DMS153 (cell line): ENCODE measurements around the gene ANXA6.
A peak's percentile ranks its signal among the peaks of the same experiment; 100 is the strongest.

Experiments
- DNase-seq: peaks from one replicate; lab custom pipeline; 2025; lab: John Stamatoyannopoulos, UW

Gene ANXA6

DNA sequence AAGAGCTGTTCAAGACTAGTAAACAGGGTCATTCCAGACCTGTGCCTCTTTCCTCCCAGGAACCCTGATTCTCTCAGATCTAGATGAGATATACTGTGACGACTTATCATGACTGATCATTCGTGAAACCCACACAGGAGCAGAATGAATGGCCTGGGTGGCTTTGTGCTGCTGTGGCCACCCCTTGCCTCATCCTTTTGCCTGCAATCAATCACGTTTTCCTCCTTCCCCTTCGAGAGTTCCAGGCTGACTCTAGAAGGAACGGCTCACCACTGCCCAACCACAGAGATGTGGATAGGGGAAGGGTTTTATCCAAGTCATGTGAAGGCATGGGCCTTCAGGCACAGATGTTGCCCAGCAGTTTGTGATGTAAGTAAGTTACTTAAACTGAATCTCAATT is 5.8 kb downstream of the ANXA6 start:
- no peak for DNase-seq

DNA sequence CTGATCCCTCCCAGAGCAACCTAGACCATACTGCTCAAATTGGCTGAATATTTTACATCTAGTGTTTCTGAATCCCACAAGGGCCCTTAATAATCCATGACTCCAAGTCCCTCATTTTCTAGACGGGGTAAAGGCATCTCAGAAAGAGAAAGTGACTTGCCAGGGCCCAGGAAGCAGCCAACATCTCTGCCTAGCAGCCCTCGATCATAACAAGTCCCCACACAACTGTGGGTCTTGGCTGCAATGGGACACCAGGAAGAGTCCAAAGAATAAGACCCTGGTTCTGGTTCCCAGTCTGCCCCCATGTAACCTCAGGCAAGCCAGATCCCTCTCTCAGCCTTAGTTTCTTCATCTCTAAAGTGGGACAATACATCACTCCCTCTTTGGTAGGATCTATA is 6.3 kb downstream of the ANXA6 start:
- DNase-seq = no peak

DNA sequence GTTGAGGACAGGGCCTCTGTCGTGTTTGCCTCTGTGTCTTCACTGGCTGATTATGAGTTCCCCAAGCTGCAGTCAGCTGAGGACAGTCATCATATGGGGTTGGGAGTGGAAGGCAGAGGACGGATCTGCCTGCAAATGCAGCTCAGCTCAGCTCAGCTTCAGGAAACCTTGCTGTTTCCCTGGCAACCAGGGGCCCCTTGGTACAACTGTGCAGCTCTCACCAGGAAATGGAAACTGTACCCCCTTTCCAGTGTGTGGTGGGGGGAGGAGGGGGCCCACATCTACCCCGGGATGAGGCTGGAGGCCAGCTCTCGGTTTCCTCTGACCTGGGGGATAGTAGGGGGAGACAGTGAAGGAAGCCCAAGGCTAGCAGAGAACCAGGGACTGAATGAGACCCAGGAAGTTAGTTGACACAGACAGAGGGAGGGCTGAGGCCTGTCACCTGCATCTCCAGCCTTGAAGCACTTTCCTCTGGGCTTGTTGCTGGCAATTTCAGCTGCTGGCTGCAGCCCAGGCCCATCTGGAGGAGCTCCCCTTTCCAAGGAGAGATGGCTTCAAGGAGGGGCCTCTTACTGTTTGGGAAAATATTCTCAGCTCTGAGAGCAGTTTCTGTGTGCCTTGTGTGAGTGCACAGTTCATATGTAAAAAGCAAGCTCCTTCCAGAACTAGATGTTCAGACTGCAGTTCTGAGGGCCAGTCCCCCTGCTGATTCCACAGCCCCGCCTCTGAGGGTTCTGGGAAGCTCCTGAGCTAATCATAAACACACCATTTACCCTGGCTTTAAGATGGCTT is 6.9 kb downstream of the ANXA6 start:
- no peak for DNase-seq

DNA sequence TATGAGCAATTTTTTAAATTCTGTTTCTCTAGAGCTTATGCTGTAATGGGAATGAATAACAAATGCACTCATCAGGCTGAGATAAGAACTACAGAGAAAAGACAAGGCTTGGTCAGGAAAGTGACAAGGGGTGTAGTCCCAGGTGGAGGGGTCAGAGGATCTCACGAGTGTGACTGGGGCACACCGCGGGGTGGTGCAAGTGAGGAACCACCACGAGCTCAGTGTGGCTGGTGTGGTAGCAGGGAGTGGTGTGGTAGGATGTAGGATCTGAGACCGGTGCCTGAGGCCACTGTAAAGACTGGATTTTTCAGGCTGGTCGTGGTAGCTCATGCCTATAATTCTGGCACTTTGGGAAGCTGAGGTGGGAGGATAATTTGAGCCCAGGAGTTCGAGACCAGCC is 9.0 kb downstream of the ANXA6 start:
- no peak for DNase-seq

DNA sequence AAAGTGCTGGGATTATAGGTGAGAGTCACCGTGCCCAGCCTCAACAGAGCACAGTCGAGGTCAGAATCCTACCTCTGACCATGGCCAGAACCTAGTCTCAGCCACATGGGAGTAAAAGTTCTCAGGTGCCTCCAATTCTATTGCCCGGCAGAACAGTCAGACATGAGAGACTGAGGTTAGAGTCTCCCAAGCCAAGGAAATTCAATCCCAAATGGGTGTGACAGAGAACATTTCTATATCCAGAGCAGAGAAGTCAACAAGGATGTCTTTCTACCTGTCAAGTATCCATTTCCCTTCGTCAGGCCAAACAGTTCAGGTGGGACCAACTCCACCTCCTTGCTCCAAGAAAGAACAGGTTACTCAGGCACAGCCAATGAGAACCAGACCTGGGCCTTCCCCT is 10.5 kb downstream of the ANXA6 start:
- DNase-seq = no peak

DNA sequence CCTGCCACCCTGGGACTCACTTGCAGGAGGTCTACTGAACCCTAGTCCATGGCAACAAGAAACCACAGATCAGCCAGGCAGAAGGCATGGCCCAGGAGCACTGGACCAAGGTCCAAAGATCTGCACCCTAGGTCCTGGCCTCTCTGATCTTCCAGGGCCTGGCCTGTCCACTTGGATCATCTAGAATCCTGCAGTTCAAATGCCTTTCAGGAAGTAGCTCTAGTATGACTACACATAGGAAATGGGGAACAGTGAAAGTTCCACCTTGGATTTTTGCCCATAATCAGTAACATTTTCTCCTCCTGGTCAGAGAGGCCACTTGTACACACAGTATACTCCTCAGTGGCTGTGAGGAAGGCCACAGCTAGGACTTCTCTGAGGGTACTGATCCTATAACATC is 11.5 kb downstream of the ANXA6 start:
- no peak for DNase-seq

DNA sequence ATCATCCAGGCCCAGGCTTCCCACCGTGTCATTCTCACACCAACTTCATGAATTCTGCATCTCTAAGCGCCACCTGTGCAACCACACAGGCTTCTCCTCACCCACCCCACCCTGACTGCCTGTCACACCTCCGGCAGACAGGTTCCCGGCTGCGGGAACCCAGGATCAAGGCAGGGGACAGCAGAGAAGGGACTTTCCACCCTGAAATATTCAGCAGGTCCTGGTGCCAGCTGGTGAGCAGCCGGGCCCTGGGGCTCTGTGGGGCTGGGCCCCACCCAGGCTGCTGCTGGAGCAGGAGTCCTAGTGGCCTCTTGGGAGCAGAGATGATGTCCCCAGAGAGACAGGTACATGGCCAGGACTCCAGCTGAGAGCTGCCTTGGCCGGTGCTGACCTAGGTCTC is 12.7 kb downstream of the ANXA6 start:
- no peak for DNase-seq

DNA sequence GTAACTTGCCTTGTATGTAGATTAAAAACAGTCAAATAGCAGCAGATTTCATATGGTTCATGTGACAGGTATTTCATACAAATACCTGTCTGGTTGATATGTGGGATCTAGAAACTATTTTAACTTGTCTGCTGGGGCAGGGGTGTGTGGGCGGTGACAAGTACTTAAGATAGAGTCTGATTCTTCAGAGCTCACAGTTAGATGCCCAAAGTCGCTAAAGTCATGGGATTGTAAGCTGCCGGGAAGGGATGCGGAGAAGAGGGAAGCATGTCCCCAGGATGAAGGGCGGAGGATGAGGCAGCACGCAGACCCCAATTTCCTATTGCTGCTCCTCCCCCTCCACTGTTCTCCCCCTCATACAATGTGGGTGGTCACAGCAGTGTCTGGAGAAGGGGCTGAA is 13.3 kb downstream of the ANXA6 start:
- no peak for DNase-seq

DNA sequence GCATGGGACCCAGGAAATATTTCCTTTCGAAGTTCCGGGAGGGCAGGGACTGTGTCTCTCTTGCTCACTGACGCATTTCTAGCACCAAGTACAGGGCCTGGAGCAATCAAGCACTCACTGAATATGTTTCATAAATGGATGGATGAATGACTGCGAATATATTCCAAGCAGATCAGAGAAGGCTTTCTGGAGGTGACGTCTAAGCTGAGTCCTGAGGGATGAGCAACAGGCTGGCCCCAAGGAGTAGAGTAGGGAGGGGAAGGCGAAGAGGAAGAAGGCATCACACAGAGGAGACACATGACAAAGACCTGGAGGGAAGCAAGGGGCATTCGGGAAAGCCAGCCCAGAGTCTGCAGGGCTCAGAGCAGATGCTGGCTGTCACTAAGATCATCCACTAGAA is 13.9 kb downstream of the ANXA6 start:
- DNase-seq = no peak

DNA sequence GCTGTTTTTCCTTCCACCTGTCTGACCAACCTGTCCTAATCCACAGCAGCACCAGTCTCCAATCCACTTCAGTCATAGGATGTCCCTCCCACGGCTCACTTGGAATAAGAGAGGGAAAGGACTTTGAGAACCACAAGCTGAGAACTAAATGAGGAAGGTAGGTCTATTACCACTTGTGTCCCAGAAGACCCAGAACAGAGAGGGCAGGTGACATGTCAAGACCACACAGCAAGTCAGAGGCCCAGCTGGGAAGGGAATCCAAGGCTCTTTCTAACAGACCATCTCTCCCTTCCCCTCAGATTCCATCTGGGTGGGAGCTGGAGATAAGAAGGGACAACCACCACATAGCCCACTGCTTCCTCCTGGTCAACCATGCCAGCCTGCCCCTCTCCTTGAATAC is 14.6 kb downstream of the ANXA6 start:
- no peak for DNase-seq

DNA sequence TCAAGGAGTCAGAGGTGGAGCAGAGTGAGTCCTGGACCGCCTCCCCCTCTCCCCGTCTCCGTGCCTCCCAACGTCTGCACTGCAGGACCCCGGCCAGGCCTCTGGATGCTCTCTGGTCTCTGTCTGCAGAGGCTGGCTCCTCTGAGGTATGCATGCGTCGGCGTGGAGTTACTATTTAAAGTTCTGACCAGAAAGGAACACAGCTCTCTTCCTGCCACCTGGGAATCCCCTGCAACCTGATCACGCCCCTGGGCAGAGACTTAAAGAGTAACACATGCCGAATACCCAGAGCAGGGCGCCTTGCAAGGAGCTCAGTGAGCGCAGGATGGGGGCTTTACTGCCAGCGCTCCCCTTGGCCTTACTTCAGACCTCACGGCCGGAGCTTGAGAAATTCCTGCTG is 16.0 kb downstream of the ANXA6 start:
- DNase-seq = no peak

DNA sequence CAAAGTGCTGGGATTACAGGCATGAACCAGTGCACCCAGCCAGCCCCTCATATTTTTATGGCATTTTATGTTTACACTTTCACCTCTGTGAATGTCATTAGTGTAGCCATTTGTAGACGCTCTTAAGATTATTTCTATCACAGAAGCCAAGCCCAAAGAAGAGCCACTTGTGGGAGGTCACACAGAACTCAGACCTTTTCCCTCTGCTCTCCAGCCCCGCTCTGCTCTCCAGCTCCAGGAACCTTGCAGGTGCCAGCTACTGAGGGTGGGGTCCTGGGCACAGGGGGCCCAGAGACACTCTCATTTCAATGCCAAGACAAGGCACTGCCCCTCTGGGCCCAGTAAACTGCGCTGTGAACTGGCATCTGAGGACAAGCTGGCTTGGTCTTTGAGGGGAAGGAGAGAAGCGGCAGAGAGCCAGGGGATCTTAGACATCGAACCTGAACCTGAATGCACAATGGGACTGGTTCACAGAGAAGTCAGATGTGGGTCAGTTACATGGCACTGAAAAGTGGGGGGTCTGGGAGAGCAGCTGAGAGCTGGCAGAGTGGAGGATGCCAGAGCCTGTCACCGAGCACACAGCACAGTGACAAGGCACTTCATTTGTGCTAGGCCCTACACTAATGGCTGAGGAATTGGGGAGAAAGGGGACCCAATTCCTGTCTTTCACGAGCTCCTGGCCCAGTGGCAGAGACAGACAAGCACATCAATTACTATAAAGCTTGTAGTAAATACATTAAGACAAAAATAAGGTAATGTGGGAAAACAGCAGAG is 16.7 kb downstream of the ANXA6 start:
- DNase-seq = no peak

DNA sequence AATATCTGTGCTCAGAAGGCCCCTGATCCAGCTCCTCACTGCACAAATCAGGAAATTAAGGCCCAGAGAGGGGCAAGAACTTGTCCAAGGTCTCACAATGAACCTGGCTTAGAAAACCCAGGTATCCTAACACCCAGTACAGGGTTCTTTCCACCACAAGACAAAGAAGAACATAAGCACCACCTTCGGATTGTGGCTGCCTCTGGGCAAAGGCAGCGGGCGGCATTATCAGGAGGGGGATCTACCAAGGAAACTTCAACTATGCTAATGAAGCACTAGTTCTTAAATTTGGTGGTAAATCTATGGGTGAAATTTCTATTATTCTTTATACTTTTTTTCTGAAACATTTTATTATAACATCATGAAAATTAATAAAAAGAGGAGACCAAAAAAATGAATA is 17.9 kb downstream of the ANXA6 start:
- no peak for DNase-seq

DNA sequence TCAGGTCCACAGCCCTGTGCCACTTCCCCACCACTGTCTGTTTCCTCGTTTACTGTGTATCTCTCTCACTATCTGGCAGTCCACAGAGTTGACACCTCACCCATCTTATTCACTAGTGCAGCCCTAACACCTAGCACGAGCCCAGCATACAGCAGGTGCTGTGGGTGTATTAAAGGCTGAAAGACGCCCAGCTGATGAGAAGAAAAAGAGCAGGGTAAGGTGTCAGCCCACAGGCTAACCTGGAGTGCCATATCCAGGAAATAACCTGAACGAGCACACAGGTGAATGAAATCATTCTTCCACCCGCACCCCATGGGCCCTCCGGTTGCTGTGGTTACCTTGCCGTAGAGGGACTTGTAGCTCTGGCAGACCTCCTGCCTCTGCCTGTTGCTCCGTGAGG is 18.6 kb downstream of the ANXA6 start:
- DNase-seq = peak; percentile 30

DNA sequence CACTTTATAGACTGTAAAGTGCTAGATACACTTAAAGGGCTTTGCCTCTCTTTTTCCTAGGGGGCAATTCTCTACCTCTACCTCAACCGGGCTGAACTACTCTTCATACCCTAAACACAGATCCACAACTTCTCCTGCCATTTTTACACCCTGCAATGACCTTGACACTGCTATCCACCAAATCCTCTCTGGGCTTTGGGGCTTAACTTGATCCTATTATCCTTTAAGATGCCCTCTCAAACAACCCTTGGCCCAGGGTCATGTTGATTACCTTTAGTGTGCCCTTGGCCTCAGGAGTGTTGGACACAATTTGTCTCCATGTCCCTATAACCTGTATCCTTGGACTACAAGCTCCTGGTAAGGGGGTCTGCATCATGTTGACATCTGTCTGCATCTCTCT is 19.5 kb downstream of the ANXA6 start:
- no peak for DNase-seq

DNA sequence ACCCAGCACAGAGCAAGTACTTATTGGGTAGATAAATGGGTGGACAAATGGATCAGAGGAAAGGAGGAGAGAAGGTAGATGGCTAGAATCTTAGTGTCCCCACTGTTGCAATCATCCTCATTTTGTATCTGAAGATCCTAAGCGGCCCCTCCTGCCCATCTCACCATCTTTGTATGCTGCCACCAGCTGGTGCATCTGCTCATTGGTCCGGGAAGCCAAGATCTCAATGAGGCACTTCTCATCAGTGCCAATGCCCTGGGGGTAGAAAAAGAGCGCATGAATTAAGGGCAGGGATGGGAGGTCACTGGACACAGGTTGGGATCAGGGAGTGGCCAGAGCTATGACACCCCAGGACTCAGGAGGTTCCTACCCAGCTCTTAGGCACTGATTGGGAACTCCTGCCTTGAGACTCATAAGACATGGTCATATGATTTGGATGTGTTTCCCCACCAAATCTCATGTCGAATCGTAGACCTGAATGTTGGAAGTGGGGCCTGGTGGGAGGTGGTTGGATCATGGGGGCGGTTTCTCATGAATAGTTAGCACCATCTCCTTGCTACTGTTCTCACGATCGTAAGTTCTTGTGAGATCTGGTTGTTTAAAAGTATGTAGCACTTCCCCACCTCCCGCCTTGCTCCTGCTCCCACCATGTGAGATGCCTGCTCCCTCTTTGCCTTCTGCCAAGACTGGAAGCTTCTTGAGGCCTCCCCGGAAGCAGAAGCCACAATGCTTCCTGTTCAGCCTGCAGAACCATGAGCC is 20.3 kb downstream of the ANXA6 start:
- DNase-seq = no peak

DNA sequence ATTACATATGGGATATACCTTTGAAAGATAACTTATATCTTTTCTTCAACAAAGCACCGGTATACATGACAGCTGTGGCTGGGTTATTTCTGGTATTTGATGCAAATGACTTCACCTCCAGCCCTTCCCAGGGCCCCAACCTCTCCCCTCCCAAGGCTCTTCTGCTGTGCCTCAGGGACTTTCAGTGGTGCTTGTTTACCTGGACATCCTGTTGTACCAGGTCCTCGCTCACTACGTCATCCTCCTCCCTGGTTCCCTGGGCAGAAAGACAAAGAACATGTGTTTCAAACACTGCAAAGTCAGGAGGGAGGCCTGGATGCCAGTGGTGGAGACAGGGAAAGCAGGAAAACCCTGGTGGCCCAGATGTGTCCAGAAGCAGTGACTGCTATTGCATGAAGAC is 23.4 kb downstream of the ANXA6 start:
- DNase-seq = peak; percentile 23

DNA sequence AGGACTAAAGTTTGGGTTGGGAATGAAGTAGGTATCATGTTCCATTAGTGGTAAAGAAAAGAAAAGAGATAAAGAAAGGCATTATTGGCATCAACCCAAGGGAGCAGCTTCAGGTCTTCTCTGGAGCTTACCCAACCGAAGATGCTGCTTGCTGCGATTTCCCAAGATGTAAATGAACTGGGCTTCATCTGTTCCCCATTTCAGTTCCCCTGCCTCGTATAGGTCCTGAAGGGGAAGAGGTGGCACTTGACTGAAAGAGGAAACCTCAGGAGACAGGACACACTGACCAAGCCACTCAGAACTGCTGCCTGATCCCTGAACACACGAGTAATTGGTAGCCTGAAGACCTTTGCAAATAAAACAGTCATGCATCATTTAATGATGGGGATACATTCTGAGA is 24.6 kb downstream of the ANXA6 start:
- DNase-seq = no peak

DNA sequence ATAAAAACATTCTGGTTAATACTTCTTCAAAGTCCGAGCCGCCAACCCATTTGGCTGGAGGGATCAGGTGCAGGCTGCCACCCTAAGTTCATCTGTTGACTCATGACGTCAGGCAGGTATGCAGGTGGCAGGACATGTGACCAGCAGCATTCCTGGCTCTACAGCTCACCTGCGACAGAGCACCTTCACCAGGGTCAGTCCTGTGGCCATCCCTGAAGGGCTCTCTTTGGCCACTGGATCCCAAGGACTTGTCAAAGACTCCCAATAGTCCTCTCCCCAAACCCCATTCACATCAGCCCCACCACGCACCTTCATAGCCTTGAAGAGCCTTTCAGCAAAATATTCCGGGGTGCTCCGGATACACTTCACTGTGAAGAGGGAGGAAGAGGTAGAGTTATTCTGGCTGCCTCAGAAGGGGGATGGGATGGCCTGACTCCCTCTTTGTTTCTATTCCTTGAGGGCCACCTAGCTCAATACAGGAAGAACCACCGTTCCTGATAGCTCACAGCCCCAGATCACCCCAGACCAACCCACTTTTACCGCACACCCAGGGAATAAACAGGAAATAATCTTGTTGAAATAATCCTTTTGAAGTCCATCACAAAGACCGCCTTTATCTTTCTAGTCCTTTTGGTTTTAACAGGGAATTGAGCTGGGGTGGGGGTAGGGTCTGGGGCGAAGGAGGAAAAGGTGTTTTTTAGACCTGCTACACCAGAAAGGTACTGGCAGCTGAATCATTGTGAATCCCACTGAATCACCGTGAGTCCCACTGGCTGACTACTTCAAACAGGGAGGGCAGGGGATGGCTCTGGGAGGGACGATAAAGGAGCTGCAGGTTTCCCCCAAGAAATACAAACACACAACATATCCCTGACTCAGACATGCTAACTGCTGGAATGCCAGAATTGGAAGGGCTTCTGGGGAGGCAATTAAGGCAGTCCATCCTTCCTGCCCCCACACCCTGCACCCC is 26.4 kb downstream of the ANXA6 start:
- DNase-seq = no peak

DNA sequence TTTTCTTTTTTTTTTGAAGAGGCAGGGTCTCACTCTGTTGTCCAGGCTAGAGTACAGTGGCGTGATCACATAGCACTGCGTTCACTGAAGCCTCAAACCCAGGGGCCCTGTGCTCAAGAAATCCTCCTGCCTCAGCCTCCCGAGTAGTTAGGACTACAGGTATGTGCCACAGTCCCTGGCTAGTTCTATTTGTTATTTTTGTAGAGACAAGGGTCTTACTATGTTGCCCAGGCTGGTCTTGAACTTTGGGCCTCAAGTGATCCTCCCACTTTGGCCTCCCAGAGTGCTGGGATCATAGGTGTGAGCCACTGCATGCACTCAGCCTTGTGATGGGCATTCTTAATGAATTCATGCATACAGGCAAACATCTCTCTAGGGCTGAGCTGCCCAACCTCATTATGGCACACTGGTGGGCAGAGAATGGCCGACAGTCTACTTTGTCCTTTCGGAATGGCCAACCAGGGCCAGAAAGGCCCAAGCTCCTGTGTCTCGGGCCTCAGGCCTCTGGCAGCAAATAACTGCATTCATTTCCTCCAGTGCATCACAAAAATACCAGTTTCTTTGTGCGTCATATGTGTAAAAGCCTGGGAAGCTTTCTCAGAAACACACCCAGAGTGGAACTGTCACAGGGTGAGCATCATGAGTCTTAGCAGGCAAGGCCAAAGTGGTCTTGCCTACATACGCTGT is 27.2 kb downstream of the ANXA6 start:
- DNase-seq = no peak

DNA sequence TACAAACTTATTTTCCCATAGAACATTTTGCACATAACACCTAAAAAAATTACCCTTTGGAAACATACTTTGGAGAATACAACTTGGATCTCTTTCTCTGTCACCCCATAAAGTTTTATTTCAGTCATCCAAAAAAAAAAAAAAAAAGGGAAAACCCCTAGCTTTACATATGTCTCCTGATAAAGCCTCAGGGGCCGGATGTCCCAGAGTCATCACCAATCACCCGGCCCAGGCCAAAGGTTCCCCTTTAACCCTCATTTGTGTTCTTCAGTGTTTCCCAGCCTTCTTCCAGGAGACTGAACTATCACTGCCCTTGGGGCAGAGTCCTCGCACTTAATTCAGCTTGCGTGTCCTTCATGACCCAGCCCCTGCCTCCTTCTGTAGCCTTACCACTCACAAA is 28.8 kb downstream of the ANXA6 start:
- no peak for DNase-seq
